ENCODE measurements around the gene MERTK. TPM values are rescaled to one million over a fixed set of nuclear protein-coding genes. Genes with fewer than 3 reads are reported as not detected.
"Not testable (repeated sequence)": the region's sequence is repeated elsewhere in the genome, so short reads cannot be mapped to it uniquely, and the experiment has no call there.

Gene MERTK
- total and polyA plus RNA-seq, 2 of the 13 experiments (the other 11 are each of a cell fraction or from before 2014, with no cell fraction given), result 37.3 to 44.7 TPM

GRCh38 chr2:111905475-111905869, 7.1 kb downstream of the MERTK start:
- H3K9me3 ChIP-seq (ENCODE audit: low read length); intact Hi-C loops (cut with micrococcal nuclease; ENCODE audit: unreplicated experiment); in situ Hi-C loops (cut with HindIII; ENCODE audit: extremely low pct_ligation_motif_present, low pct_unique_long_range_greater_than_20kb); H3K27me3 ChIP-seq (ENCODE audit: control insufficient read depth in 1 of 2, insufficient read depth in 2 of 2, low read length in 2 of 2); CTCF ChIA-PET (ENCODE audit: low intra/inter-chr PET ratio, low total read pairs); H3K9ac ChIP-seq (ENCODE audit: insufficient read depth, low read depth, low read length); H3K36me3 ChIP-seq (replicated peaks in 1 of 2; ENCODE audit: control insufficient read depth in 1 of 2, insufficient read depth in 2 of 2, low read length in 2 of 2); H3K4me3 ChIP-seq (replicated peaks in 1 of 3; ENCODE audit: insufficient read depth in 1 of 3, low read depth in 2 of 3, low read length in 3 of 3); H3K27ac ChIP-seq (ENCODE audit: extremely low read length, insufficient read depth, low read length); H4K20me1 ChIP-seq (ENCODE audit: insufficient read depth, low read length); BruUV-seq (replicated peaks); DNase-seq (ENCODE audit: low spot score); FAIRE-seq; H3K4me2 ChIP-seq (ENCODE audit: low read depth, low read length); H2AFZ ChIP-seq (ENCODE audit: low read length); ATAC-seq: not testable (repeated sequence)
- Histone ChIP-seq H3K79me2 (ENCODE audit: insufficient read depth, low read length) (peaks cover 89% of the 10 kb centered on the region), H3K4me1 (ENCODE audit: insufficient read depth, low read length) (peaks cover 99% of the 10 kb centered on the region)
- WGBS (ENCODE audit: low lambda C conversion rate), result 97% methylated on average over 9 of the region's 9 CpGs
- POLR2A ChIA-PET, result interaction anchor here (1.4 kb wide), 1 partner anchor 8 kb away, joined by 3 read pairs; no protein-coding TSS in a partner anchor
- TF ChIP-seq ZNF770 (CRISPR knock-in tag; IDR thresholded peaks at IDR 0.05) (peak; percentile 40; the same call in 1 of the 2 replicates), ZNF362 (CRISPR knock-in tag; IDR thresholded peaks at IDR 0.05; ENCODE audit: borderline replicate concordance) (peak; percentile 34; the same call in 1 of the 2 replicates)

- Histone ChIP-seq H3K36me3 (replicated peaks in 1 of 2; ENCODE audit: control insufficient read depth in 1 of 2, insufficient read depth in 2 of 2, low read length in 2 of 2) (peaks cover 3 to 7% of the 10 kb centered on the region in 2 experiments; a peak in 2 of 5 replicates), H2AFZ (ENCODE audit: low read length) (no peak overlapping the region), H3K27me3 (ENCODE audit: control insufficient read depth in 1 of 2, insufficient read depth in 2 of 2, low read length in 2 of 2) (no peaks in the 10 kb centered on the region), H3K4me2 (ENCODE audit: low read depth, low read length) (no peak overlapping the region), H3K27ac (ENCODE audit: extremely low read length, insufficient read depth, low read length) (no peak overlapping the region), H3K79me2 (ENCODE audit: insufficient read depth, low read length) (peaks cover 89% of the 10 kb centered on the region), H4K20me1 (ENCODE audit: insufficient read depth, low read length) (no peaks in the 10 kb centered on the region), H3K4me1 (ENCODE audit: insufficient read depth, low read length) (peaks cover 99% of the 10 kb centered on the region), H3K9me3 (ENCODE audit: low read length) (no peaks in the 10 kb centered on the region), H3K9ac (ENCODE audit: insufficient read depth, low read depth, low read length) (no peak overlapping the region), H3K4me3 (replicated peaks in 1 of 3; ENCODE audit: insufficient read depth in 1 of 3, low read depth in 2 of 3, low read length in 3 of 3) (no peak overlapping the region)
- WGBS (ENCODE audit: low lambda C conversion rate), result 85% methylated on average over 4 of the region's 4 CpGs
- in situ Hi-C loops (cut with HindIII; ENCODE audit: extremely low pct_ligation_motif_present, low pct_unique_long_range_greater_than_20kb) (no loop called here), intact Hi-C loops (cut with micrococcal nuclease; ENCODE audit: unreplicated experiment) (no loop called here)
- BruUV-seq (replicated peaks), result TSS peak; percentile 7
- DNase-seq (ENCODE audit: low spot score), result no peak
- FAIRE-seq, result no peak
- POLR2A ChIA-PET, result interaction anchor here (1.1 to 1.4 kb wide), 2 partner anchors 9 to 14 kb away, joined by 3 to 4 read pairs; no protein-coding TSS in a partner anchor
- no peak for ATAC-seq
- CTCF ChIA-PET (ENCODE audit: low intra/inter-chr PET ratio, low total read pairs), result no interaction called here
- TF ChIP-seq KMT2A (CRISPR knock-in tag; IDR thresholded peaks at IDR 0.05), result no peak
- TF ChIP-seq GMEB1 (CRISPR knock-in tag; IDR thresholded peaks at IDR 0.05; ENCODE audit: borderline replicate concordance), result 0 out of 2 replicates have a peak, but pooled peaks have one; percentile 22
- no peak for TF ChIP-seq NFE2L1 (CRISPR knock-in tag; IDR thresholded peaks at IDR 0.05; ENCODE audit: borderline replicate concordance)
- no peak for TF ChIP-seq SMC3 (IDR thresholded peaks at IDR 0.05; ENCODE audit: low read length)
- 0 out of 2 replicates have a peak, but pooled peaks have one; percentile 22 for TF ChIP-seq RBFOX2 (IDR thresholded peaks at IDR 0.05; ENCODE audit: low read depth, low read length)
- no peak for TF ChIP-seq ZFP91 (CRISPR knock-in tag; IDR thresholded peaks at IDR 0.05; ENCODE audit: borderline replicate concordance)
- TF ChIP-seq SAFB2 (CRISPR knock-in tag; IDR thresholded peaks at IDR 0.05; ENCODE audit: borderline replicate concordance, low read depth), result no peak
Measured at GRCh38 chr2:111905990-111906735, 7.8 kb downstream of the MERTK start.
